Stimulated activated CD4-positive, alpha-beta T cell treated with anti-CD3 and anti-CD28 coated beads, Interleukin-4, amount 100 ng/mL, for 48 hours (primary cell): ENCODE data around the gene C2CD3.
"Not testable (repeated sequence)": the region's sequence is repeated elsewhere in the genome, so short reads cannot be mapped to it uniquely, and the experiment has no call there.

Source experiments
- DNase-seq, 2 donors: peaks; one replicate each; pipeline ENCODE4 v3.0.0-alpha.2; 2020; ENCODE audit warnings: low read depth in 2 of 2

The C2CD3 gene

GRCh38 chr11:74157169-74157568 lies 13.6 kb downstream of the C2CD3 start:
- DNase-seq: no peak

GRCh38 chr11:74154620-74155281 lies 16.1 kb downstream of the C2CD3 start:
- no peak for DNase-seq

GRCh38 chr11:74153224-74153623 lies 17.6 kb downstream of the C2CD3 start:
- DNase-seq: no peak

- DNase-seq: no peak
Observed at GRCh38 chr11:74147199-74147929, 23.4 kb downstream of the C2CD3 start.

- no peak for DNase-seq
Observed at GRCh38 chr11:74144592-74144991, 26.2 kb downstream of the C2CD3 start.

GRCh38 chr11:74142624-74143023 lies 28.2 kb downstream of the C2CD3 start:
- no peak for DNase-seq

GRCh38 chr11:74141908-74142307 lies 28.9 kb downstream of the C2CD3 start:
- DNase-seq: no peak

- DNase-seq: no peak
Observed at GRCh38 chr11:74141241-74141695, 29.5 kb downstream of the C2CD3 start.

- DNase-seq: not testable (repeated sequence)
Observed at GRCh38 chr11:74139919-74140431, 30.8 kb downstream of the C2CD3 start.

- no peak for DNase-seq
Observed at GRCh38 chr11:74139151-74139918, 31.5 kb downstream of the C2CD3 start.

GRCh38 chr11:74138572-74138971 lies 32.2 kb downstream of the C2CD3 start:
- no peak for DNase-seq

GRCh38 chr11:74138021-74138420 lies 32.8 kb downstream of the C2CD3 start:
- no peak for DNase-seq

- DNase-seq: no peak
Observed at GRCh38 chr11:74135127-74135840, 35.5 kb downstream of the C2CD3 start.

GRCh38 chr11:74134661-74135060 lies 36.1 kb downstream of the C2CD3 start:
- no peak for DNase-seq

- no peak for DNase-seq
Observed at GRCh38 chr11:74133436-74133835, 37.4 kb downstream of the C2CD3 start.

- no peak for DNase-seq
Observed at GRCh38 chr11:74132833-74133232, 38.0 kb downstream of the C2CD3 start.

- not testable (repeated sequence) for DNase-seq
Observed at GRCh38 chr11:74129121-74129520, 41.7 kb downstream of the C2CD3 start.

- DNase-seq: no peak
Observed at GRCh38 chr11:74123008-74123448, 47.8 kb downstream of the C2CD3 start.

- no peak for DNase-seq
Observed at GRCh38 chr11:74121804-74122203, 49.0 kb downstream of the C2CD3 start.

- not testable (repeated sequence) for DNase-seq
Observed at GRCh38 chr11:74120260-74121035, 50.4 kb downstream of the C2CD3 start.

GRCh38 chr11:74116719-74117118 lies 54.1 kb downstream of the C2CD3 start:
- DNase-seq: no peak
